OCI-LY7 (cell line): Measurements from ENCODE around the gene LRRC1. TPM values are rescaled to one million over a fixed set of nuclear protein-coding genes. Genes with fewer than 3 reads are reported as not detected.

Experiments used
- BruUV-seq: library from RNA; stranded (reverse); fragments of 400-500 nt; replicated peaks from 2 replicates; lab custom pipeline; 2021; lab: Mats Ljungman, UMichigan
- CTCF ChIA-PET: fragments of 300-600 bp; sonication (Branson Sonifier 250); formaldehyde crosslinking; loops from one replicate; lab custom pipeline; 2022; ENCODE audit warnings: antibody characterized with exemption; ENCODE audit not compliant: unreplicated experiment; lab: Charles Lee
- POLR2A ChIA-PET: fragments of 300-600 bp; sonication (Branson Sonifier 250); formaldehyde crosslinking; loops from one replicate; lab custom pipeline; 2022; ENCODE audit warnings: antibody characterized with exemption; lab: Charles Lee
- DNase-seq: peaks from one replicate; pipeline ENCODE4 v3.0.0-alpha.2; 2015; ENCODE audit warnings: low spot score
- H2AFZ ChIP-seq: fragments of 200-600 bp; sonication (generic), shearing (Covaris generic); 2 replicates; pipeline ENCODE4 v1.6.1; 2014; ENCODE audit warnings: mild to moderate bottlenecking, antibody characterized with exemption, low read length, moderate library complexity
- H3K27ac ChIP-seq: fragments of 200-600 bp; sonication (generic); 2 replicates; pipeline ENCODE4 v1.5.1; 2014; ENCODE audit warnings: mixed run types, low read depth, mild to moderate bottlenecking, moderate library complexity, low read length, inconsistent platforms; ENCODE audit not compliant: poor library complexity, severe bottlenecking
- H3K36me3 ChIP-seq: fragments of 200-600 bp; sonication (generic); 2 replicates; pipeline ENCODE4 v1.6.1; 2014; ENCODE audit warnings: mild to moderate bottlenecking, antibody characterized with exemption, low read length, moderate library complexity, mixed read lengths; ENCODE audit not compliant: insufficient read depth
- H3K4me1 ChIP-seq: fragments of 200-600 bp; sonication (generic); 2 replicates; pipeline ENCODE4 v1.5.1; 2014; ENCODE audit warnings: mild to moderate bottlenecking, low read length; ENCODE audit not compliant: insufficient read depth, poor library complexity, severe bottlenecking
- H3K4me2 ChIP-seq: fragments of 200-600 bp; sonication (generic); 2 replicates; pipeline ENCODE4 v1.6.1; 2014; ENCODE audit warnings: mild to moderate bottlenecking, low read length
- H3K4me3 ChIP-seq: fragments of 200-600 bp; sonication (generic); 2 replicates; pipeline ENCODE4 v1.5.1; 2014; ENCODE audit warnings: mild to moderate bottlenecking, low read depth, low read length; ENCODE audit not compliant: poor library complexity, severe bottlenecking
- H3K79me2 ChIP-seq: fragments of 200-600 bp; sonication (generic); 2 replicates; pipeline ENCODE4 v1.6.1; 2016; ENCODE audit warnings: low read depth, mild to moderate bottlenecking, low read length, moderate library complexity, mixed read lengths; ENCODE audit not compliant: insufficient read depth
- H3K9me2 ChIP-seq: fragments of 200-600 bp; sonication (generic); 2 replicates; pipeline ENCODE4 v1.6.1; 2016; ENCODE audit warnings: mild to moderate bottlenecking, low read length, mixed read lengths; ENCODE audit not compliant: insufficient read depth
- H3K9me3 ChIP-seq: fragments of 200-600 bp; sonication (generic); 2 replicates; pipeline ENCODE4 v1.6.1; 2014; ENCODE audit warnings: mild to moderate bottlenecking, mixed run types, low read length, mixed read lengths
- H4K20me1 ChIP-seq: fragments of 200-600 bp; sonication (generic); 2 replicates; pipeline ENCODE4 v1.6.1; 2014; ENCODE audit warnings: mild to moderate bottlenecking, antibody characterized with exemption, low read length, moderate library complexity, mixed read lengths; ENCODE audit not compliant: insufficient read depth
- EZH2phosphoT487 ChIP-seq: fragments of 200-600 bp; sonication (generic); IDR thresholded peaks from 2 replicates; pipeline ENCODE4 v1.6.1; 2018; ENCODE audit warnings: low read depth, borderline replicate concordance, mild to moderate bottlenecking, mixed run types, antibody characterized with exemption, low read length, moderate library complexity, mixed read lengths
- intact Hi-C: fragments of 100-400 bp; cut with micrococcal nuclease; formaldehyde crosslinking; loops from one replicate; pipeline ENCODE4 v1.10.0; 2022; ENCODE audit not compliant: unreplicated experiment
- total RNA-seq, 2 experiments: library from RNA; depleted of rRNA in 1 of 2; stranded (reverse); fragments of >200 nt in 1 of 2; shearing (Covaris generic) in 1 of 2; gene quantifications; 2 replicates each; pipeline ENCODE4 v1.2.3, GENCODE V29; 2014 to 2022
- TF ChIP-seq, protein P1 (sequence below): fragments of 200-600 bp; sonication (generic); conservative IDR thresholded peaks from 2 replicates; pipeline ENCODE4 v1.5.1; 2014; ENCODE audit warnings: mild to moderate bottlenecking, antibody characterized with exemption, low read length, moderate library complexity, mixed read lengths

LRRC1 gene
- total RNA-seq, 2 experiments from 2014 or later: 8.2 to 8.4 TPM

DNA sequence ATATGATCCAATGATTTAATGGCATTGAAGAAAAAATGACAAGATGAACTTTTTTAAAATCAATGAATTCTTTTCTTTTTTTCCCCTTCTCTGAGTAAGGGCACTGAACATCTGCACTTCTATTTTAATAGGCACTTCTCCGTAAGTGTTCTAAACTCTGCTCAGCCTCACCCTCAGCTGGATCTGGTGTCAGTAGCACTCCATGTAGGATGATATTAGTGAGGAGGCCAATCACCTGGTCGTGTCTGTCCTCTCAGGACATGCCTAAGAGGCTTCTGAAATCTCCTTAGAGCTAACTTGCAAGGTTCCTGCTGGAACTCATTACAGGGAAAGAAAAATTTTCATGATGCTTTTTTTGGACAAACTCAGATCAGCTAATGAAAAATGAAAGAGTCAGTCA is 167.8 kb downstream of the LRRC1 start:
- H3K9me3 ChIP-seq: no peaks in the 10 kb centered on the region
- no peak overlapping the region for H3K4me3 ChIP-seq
- H3K4me1 ChIP-seq: no peaks in the 10 kb centered on the region
- CTCF ChIA-PET: no interaction called here
- DNase-seq: no peak
- H3K9me2 ChIP-seq: no peaks in the 10 kb centered on the region
- no peaks in the 10 kb centered on the region for H3K36me3 ChIP-seq
- TF ChIP-seq, protein P1, sequence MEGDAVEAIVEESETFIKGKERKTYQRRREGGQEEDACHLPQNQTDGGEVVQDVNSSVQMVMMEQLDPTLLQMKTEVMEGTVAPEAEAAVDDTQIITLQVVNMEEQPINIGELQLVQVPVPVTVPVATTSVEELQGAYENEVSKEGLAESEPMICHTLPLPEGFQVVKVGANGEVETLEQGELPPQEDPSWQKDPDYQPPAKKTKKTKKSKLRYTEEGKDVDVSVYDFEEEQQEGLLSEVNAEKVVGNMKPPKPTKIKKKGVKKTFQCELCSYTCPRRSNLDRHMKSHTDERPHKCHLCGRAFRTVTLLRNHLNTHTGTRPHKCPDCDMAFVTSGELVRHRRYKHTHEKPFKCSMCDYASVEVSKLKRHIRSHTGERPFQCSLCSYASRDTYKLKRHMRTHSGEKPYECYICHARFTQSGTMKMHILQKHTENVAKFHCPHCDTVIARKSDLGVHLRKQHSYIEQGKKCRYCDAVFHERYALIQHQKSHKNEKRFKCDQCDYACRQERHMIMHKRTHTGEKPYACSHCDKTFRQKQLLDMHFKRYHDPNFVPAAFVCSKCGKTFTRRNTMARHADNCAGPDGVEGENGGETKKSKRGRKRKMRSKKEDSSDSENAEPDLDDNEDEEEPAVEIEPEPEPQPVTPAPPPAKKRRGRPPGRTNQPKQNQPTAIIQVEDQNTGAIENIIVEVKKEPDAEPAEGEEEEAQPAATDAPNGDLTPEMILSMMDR: no peak
- no peak for TF ChIP-seq EZH2phosphoT487
- no peak overlapping the region for H3K4me2 ChIP-seq
- H4K20me1 ChIP-seq: no peaks in the 10 kb centered on the region
- H2AFZ ChIP-seq: no peak overlapping the region
- intact Hi-C loops: no loop called here
- no TSS peak for BruUV-seq
- H3K27ac ChIP-seq: no peak overlapping the region
- POLR2A ChIA-PET: no interaction called here
- no peaks in the 10 kb centered on the region for H3K79me2 ChIP-seq

DNA sequence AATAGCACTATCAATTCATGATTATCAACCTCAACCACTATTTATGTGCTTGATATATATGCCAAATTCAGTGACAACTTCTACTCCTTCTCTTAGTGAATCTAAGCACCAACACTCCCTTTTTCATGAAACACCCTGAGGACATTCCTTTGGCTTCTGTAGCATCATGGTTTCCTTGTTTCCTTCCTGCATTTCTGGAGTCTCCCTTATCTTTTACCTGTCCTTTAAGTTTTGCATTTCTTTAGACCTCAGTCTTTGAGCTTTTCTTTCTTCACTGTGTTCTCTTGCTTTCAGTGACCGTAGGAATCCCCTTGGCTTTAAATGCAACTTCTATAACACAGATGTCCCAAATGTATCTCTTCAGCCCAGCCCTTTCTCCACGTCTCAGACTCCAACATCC is 172.6 kb downstream of the LRRC1 start:
- H3K36me3 ChIP-seq: no peaks in the 10 kb centered on the region
- H4K20me1 ChIP-seq: no peaks in the 10 kb centered on the region
- H3K27ac ChIP-seq: no peak overlapping the region
- DNase-seq: no peak
- H3K4me1 ChIP-seq: no peaks in the 10 kb centered on the region
- no peak overlapping the region for H3K4me2 ChIP-seq
- H3K79me2 ChIP-seq: no peaks in the 10 kb centered on the region
- ChIA-PET POLR2A (no interaction called here), CTCF (no interaction called here)
- no peak overlapping the region for H3K4me3 ChIP-seq
- H2AFZ ChIP-seq: no peak overlapping the region
- intact Hi-C loops: no loop called here
- H3K9me2 ChIP-seq: no peaks in the 10 kb centered on the region
- no TSS peak for BruUV-seq
- no peak for TF ChIP-seq EZH2phosphoT487
- TF ChIP-seq, protein P1: no peak
- no peaks in the 10 kb centered on the region for H3K9me3 ChIP-seq

Other genes with a start within 250 kb of the LRRC1 start
- gene GCLC, start 249.9 kb upstream of the LRRC1 start, total RNA-seq (2014; rRNA removed; shearing (Covaris generic)): 14.3 and 16.7 TPM in 2 replicates
- 27.8 and 30.4 TPM in 2 replicates for gene GCLC, start 249.9 kb upstream of the LRRC1 start, total RNA-seq (2022)
- gene KLHL31, start 129.2 kb upstream of the LRRC1 start, total RNA-seq (2014; rRNA removed; shearing (Covaris generic)): not detected in 2 replicates
- gene KLHL31, start 129.2 kb upstream of the LRRC1 start, total RNA-seq (2022): not detected in 2 replicates